GM10248 (cell line): ENCODE results near the gene PEG3.
"Not testable (repeated sequence)": the region's sequence is repeated elsewhere in the genome, so short reads cannot be mapped to it uniquely, and the experiment has no call there.

Experiments used
- CTCF ChIA-PET: fragments of 300-600 bp; sonication (Branson Sonifier 250); formaldehyde crosslinking; extraction: SDS; loops from one replicate; lab custom pipeline; 2021; ENCODE audit warnings: antibody characterized with exemption; lab: Yijun Ruan, JAX
- POLR2A ChIA-PET: fragments of 350-650 bp; sonication (Branson Sonifier 250); formaldehyde crosslinking; extraction: SDS; loops from one replicate; lab custom pipeline; 2020; ENCODE audit warnings: antibody characterized with exemption; lab: Yijun Ruan, JAX
- DNase-seq: peaks from one replicate; pipeline ENCODE4 v3.0.0; 2012; ENCODE audit errors: extremely low spot score
- TF ChIP-seq, protein P1 (sequence below): IDR thresholded peaks from 2 replicates; pipeline ENCODE4 v1.5.1; 2012; ENCODE audit warnings: mild to moderate bottlenecking, low read depth; ENCODE audit errors: extremely low read depth, missing control alignments, control extremely low read depth

The PEG3 gene

GRCh38 chr19:56864443-56865125 lies 24.1 kb upstream of the PEG3 start:
- TF ChIP-seq, protein P1, sequence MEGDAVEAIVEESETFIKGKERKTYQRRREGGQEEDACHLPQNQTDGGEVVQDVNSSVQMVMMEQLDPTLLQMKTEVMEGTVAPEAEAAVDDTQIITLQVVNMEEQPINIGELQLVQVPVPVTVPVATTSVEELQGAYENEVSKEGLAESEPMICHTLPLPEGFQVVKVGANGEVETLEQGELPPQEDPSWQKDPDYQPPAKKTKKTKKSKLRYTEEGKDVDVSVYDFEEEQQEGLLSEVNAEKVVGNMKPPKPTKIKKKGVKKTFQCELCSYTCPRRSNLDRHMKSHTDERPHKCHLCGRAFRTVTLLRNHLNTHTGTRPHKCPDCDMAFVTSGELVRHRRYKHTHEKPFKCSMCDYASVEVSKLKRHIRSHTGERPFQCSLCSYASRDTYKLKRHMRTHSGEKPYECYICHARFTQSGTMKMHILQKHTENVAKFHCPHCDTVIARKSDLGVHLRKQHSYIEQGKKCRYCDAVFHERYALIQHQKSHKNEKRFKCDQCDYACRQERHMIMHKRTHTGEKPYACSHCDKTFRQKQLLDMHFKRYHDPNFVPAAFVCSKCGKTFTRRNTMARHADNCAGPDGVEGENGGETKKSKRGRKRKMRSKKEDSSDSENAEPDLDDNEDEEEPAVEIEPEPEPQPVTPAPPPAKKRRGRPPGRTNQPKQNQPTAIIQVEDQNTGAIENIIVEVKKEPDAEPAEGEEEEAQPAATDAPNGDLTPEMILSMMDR = no peak
- DNase-seq = no peak
- ChIA-PET POLR2A (no interaction called here), CTCF (interaction anchor here (2.0 kb wide), 1 partner anchor 12 kb away, joined by 4 read pairs; no protein-coding TSS in a partner anchor)

GRCh38 chr19:56862741-56863140 lies 22.2 kb upstream of the PEG3 start:
- TF ChIP-seq, protein P1 = no peak
- no peak for DNase-seq
- POLR2A ChIA-PET = no interaction called here
- CTCF ChIA-PET = interaction anchor here (2.0 kb wide), 1 partner anchor 14 kb away, joined by 4 read pairs; no protein-coding TSS in a partner anchor

GRCh38 chr19:56860409-56860808 lies 19.9 kb upstream of the PEG3 start:
- POLR2A ChIA-PET, DNase-seq, CTCF ChIA-PET: not testable (repeated sequence)

DNA sequence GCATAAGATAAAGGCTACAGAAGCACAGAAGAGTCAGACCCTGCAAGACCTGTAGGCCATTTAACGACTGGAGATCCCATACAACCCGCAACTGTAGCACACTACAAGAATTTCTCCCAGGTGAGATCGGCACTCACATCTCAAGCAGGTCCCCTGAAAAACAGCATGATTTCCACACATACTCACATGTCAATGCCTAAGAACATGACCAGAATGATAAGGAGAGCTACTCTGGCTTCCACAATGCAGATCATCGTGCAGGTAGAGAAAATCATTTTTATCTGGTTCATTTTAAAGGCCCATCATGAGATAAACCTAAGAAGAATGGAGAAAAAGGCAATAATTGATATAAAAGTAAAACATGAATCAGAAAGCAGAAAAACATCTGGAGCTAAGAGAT lies 17.5 kb upstream of the PEG3 start:
- TF ChIP-seq, protein P1 = no peak
- DNase-seq = no peak
- CTCF ChIA-PET = no interaction called here
- POLR2A ChIA-PET = no interaction called here

GRCh38 chr19:56856822-56857221 lies 16.3 kb upstream of the PEG3 start:
- TF ChIP-seq, protein P1 = no peak
- POLR2A ChIA-PET = no interaction called here
- CTCF ChIA-PET = interaction anchor here (0.8 kb wide), 1 partner anchor 25 kb away, joined by 3 read pairs; no protein-coding TSS in a partner anchor
- no peak for DNase-seq

DNA sequence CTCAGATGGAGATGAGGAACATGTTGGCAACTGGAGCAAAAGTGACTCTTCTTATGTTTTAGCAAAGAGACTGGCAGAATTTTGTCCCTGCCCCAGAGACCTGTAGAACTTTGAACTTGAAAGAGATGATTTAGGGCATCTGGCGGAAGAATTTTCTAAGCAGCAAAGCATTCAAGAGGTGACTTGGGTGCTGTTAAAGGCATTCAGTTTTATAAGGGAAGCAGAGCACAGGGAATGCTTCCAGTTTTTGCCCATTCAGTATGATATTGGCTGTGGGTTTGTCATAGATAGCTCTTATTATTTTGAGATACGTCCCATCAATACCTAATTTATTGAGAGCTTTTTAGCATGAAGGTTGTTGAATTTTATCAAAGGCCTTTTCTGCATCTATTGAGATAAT lies 11.8 kb upstream of the PEG3 start:
- POLR2A ChIA-PET, CTCF ChIA-PET, DNase-seq: not testable (repeated sequence)

DNA sequence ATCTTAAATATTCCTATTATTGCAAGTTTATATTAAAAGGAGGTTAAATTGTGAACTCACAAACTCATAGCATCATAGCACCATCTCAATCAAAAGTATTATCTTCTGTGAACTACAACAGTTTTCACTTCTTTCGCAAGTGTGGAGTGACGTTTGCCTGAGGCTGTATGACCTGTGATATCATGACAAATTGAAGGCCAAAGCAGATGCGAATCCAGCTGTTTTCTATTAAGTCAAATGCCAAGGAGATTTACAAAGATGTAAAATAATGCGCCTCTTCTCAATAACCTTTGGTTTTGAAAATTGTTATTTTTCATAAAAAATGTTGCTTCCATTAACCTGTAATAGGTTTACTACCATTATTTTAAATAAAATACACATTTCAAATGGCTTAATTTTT lies 7.6 kb upstream of the PEG3 start:
- TF ChIP-seq, protein P1 = no peak
- DNase-seq = no peak
- CTCF ChIA-PET = no interaction called here
- POLR2A ChIA-PET = no interaction called here
